ENCODE data around the gene PNPLA7.

- TF ChIP-seq, protein P1, sequence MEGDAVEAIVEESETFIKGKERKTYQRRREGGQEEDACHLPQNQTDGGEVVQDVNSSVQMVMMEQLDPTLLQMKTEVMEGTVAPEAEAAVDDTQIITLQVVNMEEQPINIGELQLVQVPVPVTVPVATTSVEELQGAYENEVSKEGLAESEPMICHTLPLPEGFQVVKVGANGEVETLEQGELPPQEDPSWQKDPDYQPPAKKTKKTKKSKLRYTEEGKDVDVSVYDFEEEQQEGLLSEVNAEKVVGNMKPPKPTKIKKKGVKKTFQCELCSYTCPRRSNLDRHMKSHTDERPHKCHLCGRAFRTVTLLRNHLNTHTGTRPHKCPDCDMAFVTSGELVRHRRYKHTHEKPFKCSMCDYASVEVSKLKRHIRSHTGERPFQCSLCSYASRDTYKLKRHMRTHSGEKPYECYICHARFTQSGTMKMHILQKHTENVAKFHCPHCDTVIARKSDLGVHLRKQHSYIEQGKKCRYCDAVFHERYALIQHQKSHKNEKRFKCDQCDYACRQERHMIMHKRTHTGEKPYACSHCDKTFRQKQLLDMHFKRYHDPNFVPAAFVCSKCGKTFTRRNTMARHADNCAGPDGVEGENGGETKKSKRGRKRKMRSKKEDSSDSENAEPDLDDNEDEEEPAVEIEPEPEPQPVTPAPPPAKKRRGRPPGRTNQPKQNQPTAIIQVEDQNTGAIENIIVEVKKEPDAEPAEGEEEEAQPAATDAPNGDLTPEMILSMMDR (conservative IDR thresholded peaks at IDR 0.05; ENCODE audit: low read length): no peak
- no peak for TF ChIP-seq EZH2phosphoT487 (IDR thresholded peaks at IDR 0.05; ENCODE audit: borderline replicate concordance, low read depth, low read length)
Measured at GRCh38 chr9:137504432-137504777, 45.8 kb downstream of the PNPLA7 start.
